ENCODE measurements around the gene TMEM74B.
"Not testable (repeated sequence)": the region's sequence is repeated elsewhere in the genome, so short reads cannot be mapped to it uniquely, and the experiment has no call there.

Gene TMEM74B

DNA sequence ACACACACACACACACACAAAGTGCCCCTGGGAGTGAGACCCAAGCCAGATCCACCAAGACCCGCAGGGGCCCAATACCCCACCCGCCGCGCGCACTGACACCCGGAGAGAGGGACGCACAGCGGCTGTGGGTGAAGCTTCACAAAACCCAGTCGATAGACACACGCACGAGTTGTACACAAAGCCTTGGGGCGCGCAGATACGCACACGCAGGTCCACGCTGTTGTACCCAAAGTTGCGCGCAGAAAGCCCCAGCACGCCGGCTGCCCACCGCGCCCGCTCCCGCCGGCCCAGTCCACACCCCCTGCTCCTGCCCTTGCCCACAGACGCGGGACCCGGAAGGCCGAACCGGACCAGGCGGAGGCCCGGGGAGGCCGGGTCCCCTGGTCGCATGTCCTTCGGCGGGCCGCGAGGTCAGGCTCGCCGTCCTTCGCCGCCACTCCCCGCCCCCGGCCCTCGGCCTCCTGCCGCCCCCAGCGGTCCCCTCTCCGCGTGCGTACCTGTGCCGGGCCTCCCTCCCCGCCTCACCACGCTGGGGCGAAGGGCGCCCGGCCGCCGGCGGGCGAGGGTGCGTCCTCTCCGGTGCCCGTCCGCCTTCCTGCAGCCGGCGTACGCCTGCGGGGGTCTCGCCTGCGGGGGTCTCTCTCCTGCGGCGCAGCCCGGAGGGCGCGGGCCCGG is at the start of gene TMEM74B:
TMEM74B (minus strand) TSS at position 344 of the 678 bp plus-strand sequence. CDS start 1,180 bp downstream, outside the sequence.
- no peak for DNase-seq

DNA sequence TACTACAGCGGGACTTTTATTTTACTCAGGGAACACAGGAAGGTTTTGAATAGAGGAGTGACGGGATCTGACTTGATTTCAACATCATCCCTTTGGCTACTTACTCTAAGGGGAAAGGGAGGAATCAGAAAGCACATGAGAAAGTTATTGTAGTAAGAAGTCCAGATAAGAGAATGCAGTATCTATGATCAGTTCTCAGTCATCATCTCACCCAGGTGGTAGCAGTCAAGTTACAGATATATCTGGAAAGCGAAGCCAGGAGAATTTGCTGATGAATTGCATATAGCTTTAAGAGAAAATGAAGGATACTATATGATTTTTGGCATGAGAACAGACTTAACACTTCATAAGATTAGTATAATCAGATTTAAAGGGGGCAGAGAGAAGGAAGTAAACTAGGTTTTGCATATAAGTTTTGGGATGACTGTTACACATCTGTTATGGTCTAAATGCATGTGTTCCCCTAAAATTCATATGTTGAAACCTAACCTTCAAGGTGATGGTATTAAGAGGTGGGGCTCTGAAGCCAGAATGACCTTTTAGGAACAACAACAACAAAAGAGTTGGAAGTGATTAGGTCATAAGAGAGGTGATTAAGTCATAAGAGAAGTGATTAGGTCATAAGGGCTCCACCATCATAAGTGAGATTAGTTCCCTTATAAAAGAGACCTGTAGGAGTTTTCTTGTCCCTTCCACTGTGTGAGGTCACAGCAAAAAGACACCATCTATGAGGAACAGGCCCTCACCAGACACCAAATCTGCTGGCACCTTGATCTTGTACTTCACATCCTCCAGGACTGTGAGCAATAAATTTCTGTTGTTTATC is 47.7 kb upstream of the TMEM74B start:
- DNase-seq: no peak

DNA sequence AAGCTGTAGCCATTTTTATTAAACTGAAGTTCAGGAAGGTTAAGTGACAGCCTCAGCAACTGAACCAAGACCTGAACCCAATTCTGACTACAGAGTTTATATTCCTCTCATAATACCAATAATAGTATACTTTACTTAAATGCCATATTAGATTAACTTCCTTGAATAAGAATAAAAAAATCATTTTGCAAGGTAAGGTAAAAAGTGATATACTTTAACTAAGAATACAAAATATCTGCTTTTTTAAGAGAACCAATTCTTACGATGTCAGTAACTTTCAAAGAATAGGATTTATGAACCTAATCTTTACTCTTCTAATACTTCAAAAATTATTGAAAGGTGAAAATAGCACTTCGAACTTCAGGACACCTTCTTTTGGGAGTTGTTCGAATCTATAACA is 44.8 kb upstream of the TMEM74B start:
- DNase-seq: no peak

GRCh38 chr20:1225783-1226654 is 41.2 kb upstream of the TMEM74B start, which contains the start of gene RAD21L1:
TSS of gene RAD21L1 (plus strand) at chr20:1226044. CDS start at chr20:1228454, 2,410 bp downstream.
- peak; percentile 59 for DNase-seq

DNA sequence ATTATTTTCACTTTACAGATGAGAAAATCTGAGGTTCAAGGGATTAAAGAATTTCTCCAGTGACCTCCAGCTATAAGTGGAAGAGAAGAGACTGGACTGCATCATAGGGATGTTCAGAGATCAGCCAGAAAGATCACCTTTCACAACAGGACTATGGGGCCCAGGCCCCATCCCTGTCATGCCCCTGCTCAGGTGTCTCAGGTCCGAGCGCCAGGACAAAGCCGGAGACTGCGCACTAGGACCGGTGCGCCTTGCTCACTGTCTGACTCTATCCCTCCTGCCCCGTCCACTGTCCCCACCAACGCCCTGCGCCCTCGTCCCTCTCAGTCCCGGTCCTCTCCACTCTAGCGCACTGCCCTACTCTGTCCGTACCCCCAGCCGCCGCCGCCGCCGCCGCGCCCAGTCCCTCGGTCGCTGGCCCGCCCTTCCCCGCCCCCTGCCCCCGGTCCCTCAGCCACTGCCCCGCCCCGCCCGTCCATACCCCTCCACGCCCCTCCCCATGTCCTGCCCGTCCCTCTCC is 40.5 kb upstream of the TMEM74B start:
- DNase-seq: no peak

- DNase-seq: no peak
Observed at GRCh38 chr20:1224205-1224890, 39.6 kb upstream of the TMEM74B start.

DNA sequence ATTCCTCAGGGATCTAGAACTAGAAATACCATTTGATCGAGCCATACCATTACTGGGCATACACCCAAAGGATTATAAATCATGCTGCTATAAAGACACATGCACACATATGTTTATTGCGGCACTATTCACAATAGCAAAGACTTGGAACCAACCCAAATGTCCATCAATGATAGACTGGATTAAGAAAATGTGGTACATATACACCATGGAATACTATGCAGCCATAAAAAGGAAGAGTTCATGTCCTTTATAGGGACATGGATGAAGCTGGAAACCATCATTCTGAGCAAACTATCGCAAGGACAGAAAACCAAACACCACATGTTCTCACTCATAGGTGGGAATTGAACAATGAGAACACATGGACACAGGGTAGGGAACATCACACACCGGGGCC is 38.0 kb upstream of the TMEM74B start:
- not testable (repeated sequence) for DNase-seq

- not testable (repeated sequence) for DNase-seq
Observed at GRCh38 chr20:1216527-1217427, 32.0 kb upstream of the TMEM74B start.

DNA sequence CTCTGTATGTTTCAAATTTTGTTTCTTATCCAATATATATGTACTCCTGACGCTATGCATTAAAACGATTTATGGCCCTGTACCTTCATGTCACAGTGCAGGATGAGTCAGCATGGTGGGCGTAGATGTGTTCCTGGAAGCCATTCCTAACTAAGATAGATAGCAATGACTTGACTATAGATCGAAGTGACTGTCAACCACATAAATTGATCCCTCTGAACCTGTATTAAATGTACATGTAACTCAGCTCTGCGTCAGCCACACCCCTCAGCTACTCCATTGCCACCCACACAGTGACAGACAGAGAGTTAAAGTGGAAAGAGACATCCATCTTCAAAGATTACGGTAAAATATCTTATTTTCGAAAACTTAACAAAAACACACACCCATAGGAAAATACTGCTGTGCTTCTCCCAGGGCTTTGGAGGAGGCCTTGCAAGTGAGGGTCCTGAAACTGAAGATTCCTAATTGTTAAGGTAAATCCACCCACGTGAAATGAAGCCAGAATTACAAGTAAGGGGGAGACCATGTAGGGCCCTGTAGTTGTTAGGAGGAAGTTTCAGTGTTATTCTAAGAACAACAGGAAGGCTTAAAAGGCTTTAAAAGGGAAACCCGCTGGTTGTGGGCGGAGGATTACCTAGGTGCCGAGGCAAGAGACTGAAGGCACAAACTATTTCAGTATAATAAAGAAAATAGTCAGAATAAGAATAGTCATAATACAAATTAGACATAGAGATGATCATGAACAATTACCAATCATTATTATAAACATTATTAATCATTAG is 30.8 kb upstream of the TMEM74B start:
- DNase-seq: no peak

DNA sequence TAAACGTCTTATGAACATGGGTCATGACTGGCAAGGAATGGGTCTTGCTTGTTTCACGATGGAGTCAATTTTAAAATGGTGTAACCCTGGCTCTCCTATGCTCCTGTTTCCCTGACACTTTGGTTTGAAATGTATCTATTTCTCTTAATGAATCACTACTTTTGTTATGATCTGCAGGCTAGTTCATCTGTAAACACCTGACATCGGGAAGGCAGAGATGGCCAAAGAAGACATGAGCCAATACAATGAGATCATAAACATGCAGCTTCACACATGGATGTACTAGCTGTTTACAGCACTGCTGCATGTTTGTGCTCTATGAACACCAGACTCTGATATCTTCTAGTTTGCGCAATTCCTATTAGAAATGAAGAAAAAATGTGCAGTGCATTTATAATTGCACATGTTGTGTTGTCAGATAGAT is 30.1 kb upstream of the TMEM74B start:
- no peak for DNase-seq

GRCh38 chr20:1212607-1213396 is 28.0 kb upstream of the TMEM74B start:
- DNase-seq: peak; percentile 47

- DNase-seq: no peak
Observed at GRCh38 chr20:1212023-1212422, 27.2 kb upstream of the TMEM74B start.

DNA sequence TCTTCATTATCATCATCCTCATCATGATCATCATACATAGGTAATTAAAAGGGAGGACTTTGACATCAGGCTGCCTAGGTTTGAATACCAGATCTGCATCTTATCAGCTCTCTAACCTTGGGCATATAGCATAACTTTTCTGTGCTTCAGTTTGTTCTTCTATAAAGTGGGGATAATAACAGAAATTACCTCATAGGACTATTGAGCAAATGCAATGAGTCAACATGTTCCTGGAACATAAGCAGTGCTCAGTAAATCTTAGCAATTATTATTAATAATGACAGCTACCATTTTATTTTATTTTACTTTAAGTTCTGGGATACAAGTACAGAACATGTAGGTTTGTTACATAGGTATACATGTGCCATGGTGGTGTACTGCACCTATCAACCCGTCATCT is 25.7 kb upstream of the TMEM74B start:
- no peak for DNase-seq

GRCh38 chr20:1209447-1210387 is 24.9 kb upstream of the TMEM74B start:
- no peak for DNase-seq

DNA sequence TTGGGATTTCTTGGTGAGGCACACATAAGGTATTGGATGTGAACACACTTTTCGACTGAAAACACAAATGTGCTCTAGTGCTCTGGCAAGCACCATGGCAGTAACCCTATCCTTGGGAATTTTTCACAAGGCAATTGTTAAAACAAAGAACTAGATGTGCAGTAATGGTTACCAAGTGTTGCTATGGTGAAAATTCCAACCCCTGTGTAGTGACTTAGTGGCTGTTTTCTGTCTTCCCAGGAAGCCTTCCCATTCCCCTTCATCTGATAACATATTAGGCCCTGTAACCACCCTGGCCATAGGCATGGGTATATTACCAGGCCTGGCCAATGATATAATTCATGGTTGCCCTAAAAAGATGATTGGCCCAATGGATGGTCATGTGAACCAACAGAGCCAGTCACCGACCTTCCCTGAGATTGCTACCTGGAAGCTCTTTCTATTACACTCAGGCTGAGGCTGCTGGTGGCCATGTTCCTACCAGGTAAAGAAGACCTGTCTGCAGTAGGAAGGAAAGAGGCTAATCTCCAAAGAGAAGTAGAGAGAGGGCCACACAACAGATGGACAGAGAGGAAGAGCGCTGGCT is 22.6 kb upstream of the TMEM74B start:
- no peak for DNase-seq

GRCh38 chr20:1206366-1207148 is 21.8 kb upstream of the TMEM74B start:
- no peak for DNase-seq

- no peak for DNase-seq
Observed at GRCh38 chr20:1205802-1206201, 21.0 kb upstream of the TMEM74B start.

Data from activated effector memory CD4-positive, alpha-beta T cell treated with Interleukin-2 at 50 U/mL for 16 hours (primary cell).